SU-DHL-6 (cell line): ENCODE data around the gene ZFP3.

Source experiments
- H2AFZ ChIP-seq: fragments of 200-600 bp; sonication (generic); 2 replicates; pipeline ENCODE4 v1.6.1; 2014; ENCODE audit warnings: low read depth, mild to moderate bottlenecking, moderate library complexity, mixed read lengths, antibody characterized with exemption, low read length; ENCODE audit not compliant: severe bottlenecking
- H3F3A ChIP-seq: fragments of 200-600 bp; shearing (Covaris generic); 2 replicates; pipeline ENCODE4 v1.6.0; 2016; ENCODE audit warnings: antibody characterized with exemption, mild to moderate bottlenecking; ENCODE audit not compliant: insufficient read depth
- H3K27ac ChIP-seq: fragments of 200-600 bp; sonication (generic); 2 replicates; pipeline ENCODE4 v1.5.1; 2016; ENCODE audit warnings: low read depth, mild to moderate bottlenecking, low read length, moderate library complexity, mixed read lengths
- H3K27me3 ChIP-seq: fragments of 200-600 bp; sonication (generic), shearing (Covaris generic); 2 replicates; pipeline ENCODE4 v1.6.0; 2014; ENCODE audit warnings: mild to moderate bottlenecking, low read length
- H3K36me3 ChIP-seq: fragments of 200-600 bp; sonication (generic); 2 replicates; pipeline ENCODE4 v1.6.1; 2014; ENCODE audit warnings: mild to moderate bottlenecking, low read length, mixed read lengths
- H3K4me2 ChIP-seq: fragments of 300-600, 200-600 bp; shearing (Covaris generic), sonication (generic); 2 replicates; pipeline ENCODE4 v1.6.0; 2014; ENCODE audit warnings: low read length, low read depth, mild to moderate bottlenecking; ENCODE audit not compliant: poor library complexity, severe bottlenecking
- H3K4me3 ChIP-seq: fragments of 200-600 bp; sonication (generic); 2 replicates; pipeline ENCODE4 v1.5.1; 2014; ENCODE audit warnings: antibody characterized with exemption, low read length, mild to moderate bottlenecking, mixed read lengths; ENCODE audit not compliant: insufficient read depth, poor library complexity, severe bottlenecking
- H3K79me2 ChIP-seq: fragments of 200-600 bp; sonication (generic); 2 replicates; pipeline ENCODE4 v1.6.1; 2014; ENCODE audit warnings: mild to moderate bottlenecking, low read length, moderate library complexity; ENCODE audit not compliant: insufficient read depth
- H3K9ac ChIP-seq: fragments of 200-600 bp; sonication (generic); 2 replicates; pipeline ENCODE4 v1.7.0; 2014; ENCODE audit warnings: mild to moderate bottlenecking, low read length
- H3K9me2 ChIP-seq: fragments of 200-600 bp; sonication (generic); replicated peaks from 2 replicates; pipeline ENCODE4 v1.6.1; 2014; ENCODE audit warnings: low read length; ENCODE audit not compliant: insufficient read depth
- H3K9me3 ChIP-seq: fragments of 200-600 bp; sonication (generic); 2 replicates; pipeline ENCODE4 v1.6.1; 2014; ENCODE audit warnings: low read length, mixed read lengths; ENCODE audit not compliant: insufficient read depth
- H4K20me1 ChIP-seq: fragments of 200-600 bp; sonication (generic); 2 replicates; pipeline ENCODE4 v1.6.1; 2014; ENCODE audit warnings: low read depth, mild to moderate bottlenecking, antibody characterized with exemption, low read length, moderate library complexity, mixed read lengths
- EZH2phosphoT487 ChIP-seq: fragments of 200-600 bp; sonication (generic), shearing (Covaris generic); conservative IDR thresholded peaks from 2 replicates; pipeline ENCODE4 v1.6.1; 2018; ENCODE audit warnings: mild to moderate bottlenecking, antibody characterized with exemption, low read length, moderate library complexity, mixed read lengths
- TF ChIP-seq, protein P1 (sequence below): fragments of 200-600 bp; sonication (generic); IDR thresholded peaks from one replicate; pipeline ENCODE4 v1.5.1; 2017; ENCODE audit warnings: antibody characterized with exemption, mild to moderate bottlenecking, low read length, moderate library complexity; ENCODE audit not compliant: insufficient read depth, poor library complexity, severe bottlenecking

The ZFP3 gene

DNA sequence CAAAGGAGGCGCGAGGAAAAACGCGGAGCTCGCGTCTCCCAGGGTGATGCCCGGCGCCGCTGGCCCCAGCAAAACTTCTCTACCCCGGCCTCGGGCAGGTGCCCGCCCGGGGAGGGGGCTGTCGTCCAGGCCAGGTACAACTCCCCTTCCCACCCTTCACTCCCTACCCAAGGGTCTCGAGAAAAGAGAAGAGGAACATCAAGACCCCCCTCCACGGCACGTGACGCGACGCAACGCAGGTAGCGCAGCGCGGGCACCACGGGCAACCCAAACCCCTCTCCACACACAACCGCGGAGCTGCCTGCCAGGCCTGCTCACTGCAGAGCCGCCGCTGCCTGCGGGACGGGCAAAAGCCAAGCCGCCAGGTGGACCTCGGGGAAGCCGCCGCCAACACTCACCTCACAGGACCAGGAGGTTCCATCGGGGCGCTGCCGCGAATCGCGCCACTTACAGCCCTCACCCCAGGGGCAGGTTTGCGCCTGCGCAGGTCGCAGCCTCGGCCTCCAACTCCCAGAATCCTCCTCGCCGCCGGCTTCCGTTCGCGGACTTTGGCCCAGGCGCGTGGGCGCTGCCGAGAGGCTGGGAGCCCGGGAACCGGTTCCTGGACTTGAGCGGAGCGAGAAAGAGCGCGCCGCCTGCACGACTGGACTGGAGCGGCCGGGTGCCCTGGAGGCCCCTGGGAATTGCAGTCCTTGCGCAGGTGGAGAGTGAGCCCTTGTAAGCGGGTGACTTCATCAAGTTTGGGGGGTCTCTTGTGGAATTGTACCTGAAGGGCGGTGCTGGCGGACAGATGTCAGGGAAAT is 33.3 kb downstream of the ZFP3 start, which contains the start of gene ZNF232:
Gene ZNF232, minus strand, starts transcription at position 477 of the 803 bp plus-strand sequence. Its CDS starts 56 bp downstream, at position 421.
- Histone ChIP-seq H3K27ac (peak within 1 kb of the TSS; percentile 62), H3K4me3 (peak within 1 kb of the TSS; percentile 94), H3K4me2 (peak within 1 kb of the TSS; percentile 75), H3K79me2 (peaks cover 35% of the 10 kb centered on the region), H4K20me1 (no peaks in the 10 kb centered on the region), H3K27me3 (no peaks in the 10 kb centered on the region), H3K9me3 (no peaks in the 10 kb centered on the region), H3F3A (peaks cover 11% of the 10 kb centered on the region; the same call in 1 of the 2 replicates), H3K9ac (peak within 1 kb of the TSS; percentile 86), H3K36me3 (peaks cover 13% of the 10 kb centered on the region), H3K9me2 (no peaks in the 10 kb centered on the region), H2AFZ (peak within 1 kb of the TSS; percentile 70)
- no peak for TF ChIP-seq EZH2phosphoT487
- TF ChIP-seq, protein P1, sequence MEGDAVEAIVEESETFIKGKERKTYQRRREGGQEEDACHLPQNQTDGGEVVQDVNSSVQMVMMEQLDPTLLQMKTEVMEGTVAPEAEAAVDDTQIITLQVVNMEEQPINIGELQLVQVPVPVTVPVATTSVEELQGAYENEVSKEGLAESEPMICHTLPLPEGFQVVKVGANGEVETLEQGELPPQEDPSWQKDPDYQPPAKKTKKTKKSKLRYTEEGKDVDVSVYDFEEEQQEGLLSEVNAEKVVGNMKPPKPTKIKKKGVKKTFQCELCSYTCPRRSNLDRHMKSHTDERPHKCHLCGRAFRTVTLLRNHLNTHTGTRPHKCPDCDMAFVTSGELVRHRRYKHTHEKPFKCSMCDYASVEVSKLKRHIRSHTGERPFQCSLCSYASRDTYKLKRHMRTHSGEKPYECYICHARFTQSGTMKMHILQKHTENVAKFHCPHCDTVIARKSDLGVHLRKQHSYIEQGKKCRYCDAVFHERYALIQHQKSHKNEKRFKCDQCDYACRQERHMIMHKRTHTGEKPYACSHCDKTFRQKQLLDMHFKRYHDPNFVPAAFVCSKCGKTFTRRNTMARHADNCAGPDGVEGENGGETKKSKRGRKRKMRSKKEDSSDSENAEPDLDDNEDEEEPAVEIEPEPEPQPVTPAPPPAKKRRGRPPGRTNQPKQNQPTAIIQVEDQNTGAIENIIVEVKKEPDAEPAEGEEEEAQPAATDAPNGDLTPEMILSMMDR: no peak

DNA sequence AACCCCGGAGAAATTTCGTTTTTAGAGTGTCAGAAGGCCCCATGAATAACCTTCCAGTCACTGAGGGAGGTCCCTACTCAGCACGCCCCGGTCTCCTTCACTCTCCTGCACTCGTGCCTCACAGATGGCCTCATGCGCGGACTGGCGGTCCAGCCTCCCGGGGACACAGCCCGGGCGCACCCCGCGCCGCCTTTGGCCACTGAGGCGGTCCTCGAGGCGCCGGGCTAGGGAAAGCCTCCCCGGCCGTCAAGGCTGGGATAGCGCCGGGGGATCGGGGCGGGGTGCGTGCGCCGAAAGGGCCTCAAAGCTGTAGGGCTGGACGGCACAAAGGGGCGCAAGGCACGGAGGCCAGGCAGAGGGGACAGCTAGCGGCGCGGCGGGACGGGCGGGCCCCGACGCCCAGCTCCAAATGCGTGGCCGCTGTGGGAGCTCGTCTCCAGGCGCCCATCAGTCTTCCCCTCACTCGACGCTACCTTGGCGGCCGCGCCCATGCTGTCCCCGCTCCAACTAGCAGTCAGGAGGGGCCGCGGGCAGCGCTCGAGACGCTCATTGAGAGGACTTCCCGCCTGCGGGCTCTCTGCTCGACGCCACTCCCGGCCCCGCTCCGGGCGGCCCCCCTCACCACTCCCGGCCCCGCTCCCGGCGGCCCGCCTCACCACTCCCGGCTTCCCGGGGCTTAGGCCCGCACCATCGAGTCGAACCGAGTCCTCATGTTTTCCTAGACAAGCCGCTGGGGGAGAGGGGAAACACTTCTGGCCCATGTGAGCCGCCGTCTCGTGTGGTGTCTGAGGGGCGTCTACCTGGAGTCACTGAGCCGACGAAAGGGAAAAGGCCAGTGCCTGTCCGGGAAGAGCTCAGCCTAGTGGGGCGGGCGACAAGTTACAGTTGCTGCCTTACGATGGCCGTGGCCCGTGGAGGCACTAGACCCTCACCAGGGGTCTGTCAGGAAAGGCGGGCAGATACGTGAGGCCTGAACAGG is 37.7 kb downstream of the ZFP3 start, which contains the start of gene USP6:
Gene USP6, plus strand, starts transcription at position 360 of the 979 bp plus-strand sequence. CDS start 14,336 bp downstream, outside the sequence.
- no peak within 1 kb of the TSS for H3K4me2 ChIP-seq
- H3F3A ChIP-seq: peaks cover 11% of the 10 kb centered on the region; the same call in 1 of the 2 replicates
- H3K9me2 ChIP-seq: no peaks in the 10 kb centered on the region
- no peak within 1 kb of the TSS for H2AFZ ChIP-seq
- no peaks in the 10 kb centered on the region for H3K9me3 ChIP-seq
- no peak within 1 kb of the TSS for H3K4me3 ChIP-seq
- peaks cover 11% of the 10 kb centered on the region; the same call in 1 of the 2 replicates for H3K79me2 ChIP-seq
- H3K36me3 ChIP-seq: peaks cover 4% of the 10 kb centered on the region; the same call in 1 of the 2 replicates
- TF ChIP-seq, protein P1: no peak
- no peak for TF ChIP-seq EZH2phosphoT487
- H4K20me1 ChIP-seq: no peaks in the 10 kb centered on the region
- no peak within 1 kb of the TSS for H3K9ac ChIP-seq
- no peak within 1 kb of the TSS for H3K27ac ChIP-seq
- no peaks in the 10 kb centered on the region for H3K27me3 ChIP-seq

DNA sequence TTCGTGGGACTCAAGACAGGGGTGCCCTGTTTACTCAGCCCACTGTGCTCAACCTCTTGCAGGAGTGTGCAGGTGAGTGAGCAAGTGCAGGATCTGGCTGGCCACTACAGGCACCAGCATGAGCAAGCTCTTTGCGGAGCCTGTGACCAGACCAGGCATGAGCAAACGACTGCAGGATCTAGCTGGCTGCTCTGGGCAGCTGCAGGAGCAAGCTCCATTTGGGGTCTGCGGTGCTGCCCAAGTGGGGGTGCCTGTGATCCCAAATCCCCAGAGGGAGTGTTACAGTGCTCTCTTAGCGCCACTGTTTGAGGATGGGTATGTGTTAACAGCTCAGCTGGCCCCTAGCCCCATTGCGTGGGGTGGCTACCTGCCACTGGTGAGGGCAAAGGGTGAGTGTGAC is 40.0 kb downstream of the ZFP3 start:
- Histone ChIP-seq H3K4me2 (no peak overlapping the region), H3K9ac (no peak overlapping the region), H3K4me3 (no peak overlapping the region), H2AFZ (no peak overlapping the region), H3K9me3 (no peaks in the 10 kb centered on the region), H3K79me2 (no peaks in the 10 kb centered on the region), H3K27me3 (no peaks in the 10 kb centered on the region), H3K27ac (no peak overlapping the region), H4K20me1 (no peaks in the 10 kb centered on the region), H3K36me3 (peaks cover 2% of the 10 kb centered on the region; the same call in 1 of the 2 replicates), H3F3A (peaks cover 5% of the 10 kb centered on the region; the same call in 1 of the 2 replicates), H3K9me2 (no peaks in the 10 kb centered on the region)
- TF ChIP-seq, protein P1: no peak
- TF ChIP-seq EZH2phosphoT487: no peak
